ENCODE results near the gene ANO8. TPM values are rescaled to one million over a fixed set of nuclear protein-coding genes. Genes with fewer than 3 reads are reported as not detected.

The ANO8 gene
- total and polyA plus RNA-seq, 2 of the 8 experiments (the other 6 are each of a cell fraction or from before 2014, with no cell fraction given): 9.5 to 20.7 TPM

GRCh38 chr19:17286752-17287151, 47.9 kb downstream of the ANO8 start:
- 91% methylated on average over 9 of the region's 9 CpGs; no CpG with 5 or more reads in 1 of the 2 experiments for WGBS, 2 experiments (ENCODE audit: extremely low coverage in 1 of 2, insufficient coverage in 1 of 2, insufficient read length in 1 of 2, insufficient replicate concordance in 2 of 2, low coverage in 1 of 2, low lambda C conversion rate in 2 of 2, missing lambda C conversion rate in 1 of 2)
- Histone ChIP-seq H2BK12ac (ENCODE audit: low read depth, low read length) (no peak overlapping the region), H3K14ac (ENCODE audit: insufficient read length) (no peak overlapping the region), H3K23ac (ENCODE audit: insufficient read length) (no peak overlapping the region), H3K79me1 (ENCODE audit: low read depth, low read length) (no peaks in the 10 kb centered on the region; the same call in 1 of the 2 replicates), H2BK20ac (ENCODE audit: low read length) (no peak overlapping the region), H2BK120ac (replicated peaks; ENCODE audit: low read depth, low read length) (no peak overlapping the region), H4K91ac (replicated peaks; ENCODE audit: insufficient read length, low read length) (no peak overlapping the region), H3K4me2 (ENCODE audit: insufficient read depth in 1 of 2, low read depth in 2 of 2, low read length in 2 of 2) (no peak overlapping the region), H3K4me3 (ENCODE audit: extremely low read depth in 1 of 4, insufficient read depth in 2 of 4, low read depth in 3 of 4, low read length in 4 of 4) (no peak overlapping the region), H2BK5ac (ENCODE audit: low read depth, low read length) (no peak overlapping the region), H3K9me3 (ENCODE audit: insufficient read depth in 2 of 2, low read depth in 1 of 2, low read length in 1 of 2) (peaks cover 0 to 6% of the 10 kb centered on the region in 2 experiments; a peak in 1 of 4 replicates), H4K8ac (ENCODE audit: extremely low read depth, insufficient read depth, low read length) (no peak overlapping the region), H2AFZ (ENCODE audit: low read length) (no peak overlapping the region), H3K4me1 (replicated peaks in 1 of 4; ENCODE audit: control insufficient read depth in 3 of 4, insufficient read depth in 4 of 4, low read length in 3 of 4) (no peaks in the 10 kb centered on the region; a peak in 2 of 7 replicates), H3K27ac (ENCODE audit: low read depth, low read length) (no peak overlapping the region), H3K4ac (replicated peaks; ENCODE audit: insufficient read length, low read depth, low read length) (no peak overlapping the region), H2AK5ac (ENCODE audit: low read depth, low read length) (no peak overlapping the region), H3K79me2 (ENCODE audit: control insufficient read depth in 1 of 2, insufficient read depth in 2 of 2, low read length in 2 of 2) (no peaks in the 10 kb centered on the region), H3K56ac (replicated peaks; ENCODE audit: insufficient read length, low read depth, low read length) (no peak overlapping the region), H3K36me3 (ENCODE audit: control insufficient read depth in 2 of 4, insufficient read depth in 4 of 4, low read length in 3 of 4) (no peaks in the 10 kb centered on the region), H3K18ac (ENCODE audit: extremely low read depth, low read length) (no peak overlapping the region), H4K5ac (ENCODE audit: insufficient read length, low read depth, low read length) (no peak overlapping the region), H3K27me3 (replicated peaks in 1 of 4; ENCODE audit: control insufficient read depth in 3 of 4, extremely low read depth in 1 of 4, insufficient read depth in 3 of 4, low read length in 3 of 4) (peaks cover 0 to 3% (median 0%) of the 10 kb centered on the region in 4 experiments; a peak in 3 of 7 replicates), H3K23me2 (ENCODE audit: low read depth, low read length) (no peaks in the 10 kb centered on the region; the same call in 1 of the 2 replicates), H2BK15ac (ENCODE audit: low read length) (no peak overlapping the region), H4K20me1 (replicated peaks in 1 of 2; ENCODE audit: control insufficient read depth in 1 of 2, insufficient read depth in 2 of 2, low read length in 2 of 2) (peaks cover 0 to 1% of the 10 kb centered on the region in 2 experiments), H3K9ac (replicated peaks in 1 of 4; ENCODE audit: extremely low read depth in 1 of 4, low read depth in 3 of 4, low read length in 3 of 4) (no peak overlapping the region)
- TF ChIP-seq HDAC2 (IDR thresholded peaks at IDR 0.05; ENCODE audit: borderline replicate concordance in 1 of 2, low read depth in 2 of 2, low read length in 2 of 2) (no peak), BACH1 (IDR thresholded peaks at IDR 0.05; ENCODE audit: low read length) (no peak), EZH2 (IDR thresholded peaks at IDR 0.05; ENCODE audit: low read depth, low read length, severe bottlenecking) (no peak), TCF12 (IDR thresholded peaks at IDR 0.05; ENCODE audit: low read depth, low read length) (no peak), CHD1 (IDR thresholded peaks at IDR 0.05; ENCODE audit: low read depth, low read length) (no peak), RBBP5 (IDR thresholded peaks at IDR 0.05; ENCODE audit: borderline replicate concordance, low read depth, low read length) (no peak), SIX5 (IDR thresholded peaks at IDR 0.05; ENCODE audit: low read depth, low read length) (no peak), NANOG (IDR thresholded peaks at IDR 0.05; ENCODE audit: insufficient read depth, low read depth, low read length, poor library complexity, severe bottlenecking) (no peak), CHD2 (IDR thresholded peaks at IDR 0.05; ENCODE audit: low read length) (no peak)
- TF ChIP-seq, protein P1, sequence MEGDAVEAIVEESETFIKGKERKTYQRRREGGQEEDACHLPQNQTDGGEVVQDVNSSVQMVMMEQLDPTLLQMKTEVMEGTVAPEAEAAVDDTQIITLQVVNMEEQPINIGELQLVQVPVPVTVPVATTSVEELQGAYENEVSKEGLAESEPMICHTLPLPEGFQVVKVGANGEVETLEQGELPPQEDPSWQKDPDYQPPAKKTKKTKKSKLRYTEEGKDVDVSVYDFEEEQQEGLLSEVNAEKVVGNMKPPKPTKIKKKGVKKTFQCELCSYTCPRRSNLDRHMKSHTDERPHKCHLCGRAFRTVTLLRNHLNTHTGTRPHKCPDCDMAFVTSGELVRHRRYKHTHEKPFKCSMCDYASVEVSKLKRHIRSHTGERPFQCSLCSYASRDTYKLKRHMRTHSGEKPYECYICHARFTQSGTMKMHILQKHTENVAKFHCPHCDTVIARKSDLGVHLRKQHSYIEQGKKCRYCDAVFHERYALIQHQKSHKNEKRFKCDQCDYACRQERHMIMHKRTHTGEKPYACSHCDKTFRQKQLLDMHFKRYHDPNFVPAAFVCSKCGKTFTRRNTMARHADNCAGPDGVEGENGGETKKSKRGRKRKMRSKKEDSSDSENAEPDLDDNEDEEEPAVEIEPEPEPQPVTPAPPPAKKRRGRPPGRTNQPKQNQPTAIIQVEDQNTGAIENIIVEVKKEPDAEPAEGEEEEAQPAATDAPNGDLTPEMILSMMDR (IDR thresholded peaks at IDR 0.05; ENCODE audit: control extremely low read depth in 1 of 3, insufficient read depth in 1 of 3, low read depth in 1 of 3, low read length in 3 of 3): no peak
- POLR2A ChIA-PET (ENCODE audit: partially characterized antibody): interaction anchor here (0.9 to 1.6 kb wide), 5 partner anchors 20 to 71 kb away, joined by 3 to 5 read pairs (median 3); partner anchors contain the start of genes BABAM1, DDA1 and USE1
- no peak for DNase-seq (ENCODE audit: low read depth in 1 of 2, low spot score in 2 of 2)
- CTCF ChIA-PET (ENCODE audit: partially characterized antibody): interaction anchor here (0.6 to 2.3 kb wide), 4 partner anchors 27 to 180 kb away, joined by 3 to 13 read pairs (median 4); no protein-coding TSS in a partner anchor
- FAIRE-seq: no peak

Measured in H1 (cell line).